GM21576 (cell line): ENCODE data around the gene SPRR5.

ENCODE experiments used
- ATAC-seq: cut with Tn5 transposase; IDR thresholded peaks from one replicate; pipeline ENCODE4 v1.9.1; 2021; ENCODE audit warnings: mild to moderate bottlenecking, moderate library complexity; ENCODE audit not compliant: unreplicated experiment

The SPRR5 gene

GRCh38 chr1:152942161-152942560, 4.8 kb upstream of the SPRR5 start:
- no peak for ATAC-seq

- no peak for ATAC-seq
Measured at GRCh38 chr1:152946248-152946647, 758 bp upstream of the SPRR5 start.

- no peak for ATAC-seq
Measured at GRCh38 chr1:152951711-152952110, 4.7 kb downstream of the SPRR5 start.

- no peak for ATAC-seq
Measured at GRCh38 chr1:152953761-152954160, 6.8 kb downstream of the SPRR5 start.

GRCh38 chr1:152954436-152954835, 7.4 kb downstream of the SPRR5 start:
- ATAC-seq: no peak

GRCh38 chr1:152957561-152957960, 10.6 kb downstream of the SPRR5 start:
- ATAC-seq: no peak

GRCh38 chr1:152959273-152959672, 12.3 kb downstream of the SPRR5 start:
- ATAC-seq: no peak

GRCh38 chr1:152959801-152960451, 12.9 kb downstream of the SPRR5 start:
- ATAC-seq: no peak

GRCh38 chr1:152960452-152961044, 13.5 kb downstream of the SPRR5 start:
- no peak for ATAC-seq

- no peak for ATAC-seq
Measured at GRCh38 chr1:152961226-152961891, 14.4 kb downstream of the SPRR5 start.

- ATAC-seq: no peak
Measured at GRCh38 chr1:152962876-152963415, 15.9 kb downstream of the SPRR5 start.

- ATAC-seq: no peak
Measured at GRCh38 chr1:152964536-152964935, 17.5 kb downstream of the SPRR5 start.

GRCh38 chr1:152965853-152966252, 18.8 kb downstream of the SPRR5 start:
- ATAC-seq: no peak

GRCh38 chr1:152967201-152967600, 20.2 kb downstream of the SPRR5 start:
- no peak for ATAC-seq

- ATAC-seq: peak; percentile 95
Measured at GRCh38 chr1:152968248-152968647, 21.2 kb downstream of the SPRR5 start.

GRCh38 chr1:152969036-152969435, 22.0 kb downstream of the SPRR5 start:
- no peak for ATAC-seq

GRCh38 chr1:152970495-152970894, 23.5 kb downstream of the SPRR5 start, which contains the start of gene SPRR4:
Gene SPRR4, plus strand, starts transcription at chr1:152970648. Its CDS starts 1,243 bp downstream, at chr1:152971891.
- no peak for ATAC-seq

- ATAC-seq: no peak
Measured at GRCh38 chr1:152972196-152972886, 25.3 kb downstream of the SPRR5 start.

GRCh38 chr1:152976688-152977087, 29.7 kb downstream of the SPRR5 start:
- no peak for ATAC-seq

- ATAC-seq: no peak
Measured at GRCh38 chr1:152977614-152978013, 30.6 kb downstream of the SPRR5 start.

GRCh38 chr1:152980676-152981075, 33.7 kb downstream of the SPRR5 start:
- ATAC-seq: no peak
